ENCODE results near the gene HES4.

GRCh38 chr1:1032424-1032823 lies 32.5 kb upstream of the HES4 start:
- no peak for TF ChIP-seq CTCF (IDR thresholded peaks at IDR 0.05; ENCODE audit: insufficient read depth, low read depth, low read length)
- TF ChIP-seq EZH2 (IDR thresholded peaks at IDR 0.05; ENCODE audit: insufficient read depth, low read length): no peak
